Ovary (tissue), 3 donors: Measurements from ENCODE around the gene NUB1.

Experiments used
- EP300 ChIP-seq: sonication (generic); formaldehyde crosslinking; IDR thresholded peaks from one replicate; pipeline ENCODE4 v1.6.1; 2017; ENCODE audit warnings: antibody characterized with exemption
- POLR2A ChIP-seq: fragments of 450-650 bp; IDR thresholded peaks from one replicate; pipeline ENCODE4 v1.6.1; 2017; ENCODE audit warnings: antibody characterized with exemption, mild to moderate bottlenecking, moderate library complexity
- TF ChIP-seq, protein P1 (sequence below), 3 donors: fragments of 450-650 bp in 2 of 3; fragments of 200-600 bp in 1 of 3; IDR thresholded peaks; one replicate each; pipeline versions ENCODE4 v1.5.1 to v1.8.0; 2016 to 2022; ENCODE audit warnings: antibody characterized with exemption in 3 of 3, mild to moderate bottlenecking in 1 of 3
- donor health status: DM: no; HTN: no; CAD: no.

DNA sequence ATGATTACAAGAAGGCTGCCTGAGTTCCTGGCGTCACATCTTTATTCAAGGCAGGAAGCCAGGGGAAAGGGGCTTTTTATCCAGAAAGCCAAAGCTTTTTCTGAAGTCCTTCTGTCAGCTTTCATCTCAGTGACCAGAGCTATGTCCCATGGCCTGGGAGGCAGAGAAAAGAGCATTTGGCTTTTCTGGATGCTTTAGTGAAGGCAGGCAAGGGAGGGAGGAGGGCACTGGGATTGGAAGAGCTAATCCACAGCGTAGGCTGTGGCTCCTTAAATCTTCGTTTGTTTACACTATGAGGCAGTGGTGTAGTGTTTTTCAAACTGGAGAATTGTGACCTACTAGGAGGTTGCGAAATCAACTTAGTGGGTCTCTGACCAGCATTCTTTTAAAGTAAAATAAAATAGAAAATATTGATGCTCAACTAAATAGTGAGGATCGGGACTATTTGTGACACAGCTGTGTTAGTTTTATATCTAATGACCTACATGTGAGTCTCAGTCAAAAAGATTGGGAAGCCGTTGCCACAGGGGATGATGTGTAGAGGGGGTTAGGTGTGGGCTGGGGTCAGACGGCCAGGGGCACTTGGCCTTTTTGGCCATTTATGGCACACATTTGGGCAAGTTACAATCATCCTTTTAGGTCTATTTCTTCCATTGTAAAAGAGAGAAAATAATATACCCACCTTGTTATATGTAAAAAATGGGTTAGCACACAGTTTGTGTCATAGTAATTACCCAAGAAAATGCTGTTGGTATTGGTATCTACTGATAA lies 84.2 kb downstream of the NUB1 start:
- TF ChIP-seq, protein P1, sequence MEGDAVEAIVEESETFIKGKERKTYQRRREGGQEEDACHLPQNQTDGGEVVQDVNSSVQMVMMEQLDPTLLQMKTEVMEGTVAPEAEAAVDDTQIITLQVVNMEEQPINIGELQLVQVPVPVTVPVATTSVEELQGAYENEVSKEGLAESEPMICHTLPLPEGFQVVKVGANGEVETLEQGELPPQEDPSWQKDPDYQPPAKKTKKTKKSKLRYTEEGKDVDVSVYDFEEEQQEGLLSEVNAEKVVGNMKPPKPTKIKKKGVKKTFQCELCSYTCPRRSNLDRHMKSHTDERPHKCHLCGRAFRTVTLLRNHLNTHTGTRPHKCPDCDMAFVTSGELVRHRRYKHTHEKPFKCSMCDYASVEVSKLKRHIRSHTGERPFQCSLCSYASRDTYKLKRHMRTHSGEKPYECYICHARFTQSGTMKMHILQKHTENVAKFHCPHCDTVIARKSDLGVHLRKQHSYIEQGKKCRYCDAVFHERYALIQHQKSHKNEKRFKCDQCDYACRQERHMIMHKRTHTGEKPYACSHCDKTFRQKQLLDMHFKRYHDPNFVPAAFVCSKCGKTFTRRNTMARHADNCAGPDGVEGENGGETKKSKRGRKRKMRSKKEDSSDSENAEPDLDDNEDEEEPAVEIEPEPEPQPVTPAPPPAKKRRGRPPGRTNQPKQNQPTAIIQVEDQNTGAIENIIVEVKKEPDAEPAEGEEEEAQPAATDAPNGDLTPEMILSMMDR (IDR thresholded peaks at IDR 0.05), result no peak
- TF ChIP-seq POLR2A, result no peak
- TF ChIP-seq EP300, result no peak
